HTERT RPE-1 (cell line): ENCODE results near the gene CYBA.
"Not testable (repeated sequence)": the region's sequence is repeated elsewhere in the genome, so short reads cannot be mapped to it uniquely, and the experiment has no call there.

ENCODE experiments used
- in situ Hi-C: fragments of 300-500 bp; cut with MboI; formaldehyde crosslinking; loops from 4 replicates; pipeline ENCODE4 v1.14.3; 2020; ENCODE audit warnings: low sequenced_read_pairs

Gene CYBA

GRCh38 chr16:88614818-88615580 is 35.9 kb downstream of the CYBA start:
- in situ Hi-C loops = no loop called here

DNA sequence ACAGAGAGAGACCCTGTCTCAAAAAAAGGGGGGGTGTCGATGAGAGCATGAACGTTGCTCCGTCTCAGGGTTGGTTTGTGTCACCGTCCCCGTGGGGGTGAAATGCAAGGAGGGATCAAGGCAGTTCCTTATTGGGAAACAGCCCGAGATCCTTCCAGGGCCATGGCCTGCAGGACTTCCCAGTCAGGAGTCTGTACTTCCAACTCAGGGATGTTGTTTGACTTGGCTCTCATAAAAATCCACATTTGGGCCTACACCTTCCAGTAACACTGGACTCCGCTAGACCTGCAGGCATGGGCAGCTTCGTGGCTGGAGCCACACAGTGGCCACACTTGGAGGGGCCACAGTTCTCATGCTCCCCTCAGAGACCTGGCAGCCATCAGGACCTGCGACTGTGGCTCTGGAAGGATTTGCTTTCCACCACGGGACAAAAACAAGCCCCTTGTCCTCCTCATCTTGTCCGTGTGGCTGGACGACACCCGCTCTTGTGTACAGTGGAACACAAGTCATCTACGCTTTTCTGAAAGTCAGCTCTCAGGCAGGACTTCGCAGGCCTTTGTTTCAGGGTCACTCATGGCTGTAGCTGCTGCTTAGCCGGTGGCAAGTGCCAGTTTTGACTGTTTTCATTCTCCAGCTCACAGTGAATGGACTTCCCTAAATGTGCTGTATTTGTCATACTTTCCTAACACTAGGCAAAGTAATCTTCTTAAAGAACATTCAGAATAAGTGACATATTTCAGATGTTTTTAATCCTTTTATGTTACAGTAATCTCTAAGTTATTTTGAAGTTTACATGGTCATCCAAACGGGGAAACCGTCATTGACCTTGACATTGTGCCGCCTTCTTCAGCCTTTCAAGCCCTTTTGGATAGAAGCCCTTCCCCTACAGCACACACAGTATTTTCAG is 36.7 kb downstream of the CYBA start:
- in situ Hi-C loops = no loop called here

DNA sequence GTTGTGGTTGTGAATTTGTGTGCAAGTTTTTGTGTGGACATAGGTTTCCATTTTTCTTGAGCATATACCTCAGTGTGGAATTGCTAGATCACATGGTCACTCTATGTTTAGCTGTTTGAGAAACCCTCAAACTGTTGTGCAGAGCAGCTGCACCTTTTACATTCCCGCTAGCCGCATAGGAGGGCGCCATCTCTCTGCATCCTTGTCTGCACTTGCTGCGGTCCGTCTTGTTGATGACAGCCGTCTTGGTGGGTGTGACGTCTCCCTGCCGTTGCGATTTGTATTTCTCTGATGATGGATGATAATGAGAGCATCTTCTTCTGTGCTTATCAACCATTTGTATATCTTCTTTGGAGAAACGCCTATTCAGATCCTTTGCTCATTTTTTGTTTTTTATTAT is 37.6 kb downstream of the CYBA start:
- in situ Hi-C loops = no loop called here

- in situ Hi-C loops = no loop called here
Observed at GRCh38 chr16:88610909-88611812, 39.7 kb downstream of the CYBA start.

DNA sequence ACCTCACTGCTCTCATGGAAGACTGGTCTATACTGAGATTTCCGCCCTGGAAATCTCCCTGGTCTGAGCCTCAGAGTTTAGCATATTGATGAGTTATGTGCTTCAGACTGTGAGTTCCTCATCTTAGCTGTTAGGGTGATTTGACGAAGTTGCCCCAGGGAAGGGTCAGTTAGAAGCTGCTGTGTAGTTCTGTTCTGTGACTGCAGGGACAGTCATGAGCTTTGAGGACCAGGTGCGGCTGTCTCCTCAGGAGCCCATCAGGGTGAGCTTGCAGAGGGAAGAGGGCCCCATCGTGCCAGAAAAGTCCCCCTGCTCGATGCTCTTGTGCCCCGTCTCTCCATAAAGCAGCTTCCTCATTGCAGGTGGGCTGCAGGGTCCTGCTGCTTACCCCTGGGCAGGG is 40.8 kb downstream of the CYBA start:
- in situ Hi-C loops = no loop called here

DNA sequence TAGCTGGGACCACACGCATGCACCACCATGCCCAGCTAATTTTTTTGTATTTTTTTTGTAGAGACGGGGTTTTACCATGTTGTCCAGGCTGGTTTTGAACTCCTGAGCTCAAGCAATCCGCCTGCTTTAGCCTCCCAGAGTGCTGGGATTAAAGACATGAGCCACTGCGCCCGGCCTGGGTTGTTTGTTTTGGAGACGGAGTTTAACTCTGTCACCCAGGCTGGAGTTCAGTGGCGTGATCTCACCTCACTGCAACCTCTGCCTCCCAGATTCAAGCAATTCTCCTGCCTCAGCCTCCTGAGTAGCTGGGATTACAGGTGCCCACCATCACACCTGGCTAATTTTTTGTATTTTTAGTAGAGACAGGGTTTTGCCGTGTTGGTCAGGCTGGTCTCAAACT is 41.4 kb downstream of the CYBA start:
- in situ Hi-C loops = not testable (repeated sequence)

DNA sequence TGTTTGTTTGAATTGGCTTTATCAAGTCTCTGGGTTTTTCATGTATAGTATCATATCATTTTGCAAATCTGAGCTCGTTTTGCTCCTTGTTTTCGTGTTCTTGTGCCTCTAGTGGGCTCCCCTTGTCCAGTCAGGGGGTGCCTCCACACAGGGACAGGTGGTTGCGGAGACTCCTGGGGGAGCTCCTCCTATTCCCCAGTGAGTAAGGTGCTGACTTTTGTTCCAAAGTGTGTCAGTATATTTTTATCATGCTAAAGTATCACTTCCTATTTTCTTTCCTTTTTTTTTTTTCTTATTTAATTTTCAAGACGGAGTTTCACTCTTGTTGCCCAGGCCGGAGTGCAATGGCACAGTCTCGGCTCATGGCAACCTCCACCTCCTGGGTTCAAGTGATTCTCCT is 42.8 kb downstream of the CYBA start:
- in situ Hi-C loops = no loop called here

DNA sequence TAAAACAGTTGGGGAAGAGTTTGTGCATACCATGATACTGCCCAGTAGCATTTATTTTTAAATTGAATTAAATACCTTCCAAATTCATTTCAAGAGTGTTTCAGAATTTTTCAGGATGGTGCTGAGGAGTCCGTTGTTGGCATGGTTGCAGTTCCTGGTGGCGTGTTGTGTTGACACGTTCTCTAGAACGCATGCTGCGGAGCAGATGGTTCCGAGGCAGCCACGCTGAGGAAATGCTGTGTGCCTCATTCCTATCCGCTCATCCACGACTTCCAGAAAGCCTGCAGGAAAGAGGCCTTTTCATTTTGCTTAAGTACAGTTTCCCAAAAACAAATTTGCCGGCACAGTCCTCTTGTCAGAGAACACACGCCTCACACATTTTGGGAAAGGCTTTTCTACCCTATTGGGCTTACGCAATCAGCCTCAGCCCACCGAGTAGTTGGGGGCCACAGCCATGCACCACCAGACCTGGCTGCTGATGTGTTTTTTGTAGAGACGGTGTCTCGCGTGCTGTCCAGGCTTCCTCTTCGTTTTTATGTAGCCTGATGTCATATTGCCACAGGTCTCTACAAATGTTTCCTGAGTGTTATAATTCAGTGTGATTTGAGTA is 44.6 kb downstream of the CYBA start:
- in situ Hi-C loops = no loop called here

DNA sequence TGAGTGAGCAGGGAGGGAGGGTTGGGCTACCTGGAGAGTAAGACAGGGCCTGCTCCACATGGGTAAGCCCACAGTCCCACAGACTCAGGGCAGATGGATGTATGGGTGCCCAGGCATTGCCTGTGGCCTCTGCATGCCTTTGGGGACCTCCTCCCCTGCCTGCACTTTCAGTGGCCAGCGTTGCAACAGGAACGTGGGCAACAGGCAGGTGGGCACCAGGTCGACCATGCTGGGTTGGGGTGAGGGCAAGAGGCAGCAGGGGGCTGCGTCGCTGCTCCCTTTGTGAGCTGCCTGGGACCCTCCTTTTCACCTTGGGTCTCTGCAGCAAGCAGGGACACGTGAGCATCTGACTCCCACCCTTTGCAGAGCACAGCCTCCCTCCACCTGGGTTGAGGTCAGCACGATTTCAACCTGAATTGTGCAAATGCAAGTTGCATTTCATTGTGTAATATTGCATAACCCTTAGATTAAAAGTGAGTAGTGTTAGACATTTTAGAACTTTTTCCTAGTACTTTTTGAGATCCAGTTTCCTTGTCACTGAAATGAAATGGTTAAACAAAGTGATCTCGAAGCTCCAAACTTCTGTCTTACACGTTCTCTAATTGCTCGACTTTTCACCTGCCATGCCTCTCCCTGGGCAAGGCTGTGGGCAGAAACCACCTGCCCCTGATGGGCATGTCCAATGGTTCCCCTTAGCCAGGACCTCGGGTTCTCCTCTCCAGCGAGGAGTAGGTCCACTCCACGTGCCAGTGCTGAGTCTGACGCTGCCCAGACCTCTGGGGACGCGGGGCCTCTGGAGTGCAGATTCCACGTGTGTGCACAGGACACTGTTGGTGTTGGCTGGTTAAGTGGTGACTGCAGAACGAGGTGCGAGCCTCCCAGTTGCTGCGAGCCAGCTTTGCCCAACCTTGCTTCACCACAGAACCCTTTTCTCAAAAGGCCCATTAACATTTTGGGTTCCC is 45.4 kb downstream of the CYBA start:
- in situ Hi-C loops = no loop called here

DNA sequence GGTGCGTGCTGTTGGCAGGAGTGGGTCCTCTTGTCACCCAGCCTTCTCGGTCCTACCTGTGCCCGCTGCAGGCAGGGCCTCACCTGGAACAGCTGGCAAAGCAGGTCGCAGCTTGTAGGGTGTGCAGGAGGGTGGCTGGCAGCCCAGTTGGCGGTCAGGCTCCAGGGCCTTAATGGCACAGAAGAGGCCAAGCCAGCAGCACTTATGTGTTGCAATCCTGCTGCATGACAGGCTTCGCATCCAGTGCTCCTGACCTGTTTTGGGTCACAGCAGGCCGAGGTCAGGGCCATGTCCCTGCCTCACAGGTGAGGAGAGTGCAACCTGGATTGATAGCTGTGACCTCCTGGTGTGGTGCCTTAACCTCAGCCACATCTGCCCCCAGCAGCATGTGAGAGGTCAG is 48.8 kb downstream of the CYBA start:
- in situ Hi-C loops = no loop called here

DNA sequence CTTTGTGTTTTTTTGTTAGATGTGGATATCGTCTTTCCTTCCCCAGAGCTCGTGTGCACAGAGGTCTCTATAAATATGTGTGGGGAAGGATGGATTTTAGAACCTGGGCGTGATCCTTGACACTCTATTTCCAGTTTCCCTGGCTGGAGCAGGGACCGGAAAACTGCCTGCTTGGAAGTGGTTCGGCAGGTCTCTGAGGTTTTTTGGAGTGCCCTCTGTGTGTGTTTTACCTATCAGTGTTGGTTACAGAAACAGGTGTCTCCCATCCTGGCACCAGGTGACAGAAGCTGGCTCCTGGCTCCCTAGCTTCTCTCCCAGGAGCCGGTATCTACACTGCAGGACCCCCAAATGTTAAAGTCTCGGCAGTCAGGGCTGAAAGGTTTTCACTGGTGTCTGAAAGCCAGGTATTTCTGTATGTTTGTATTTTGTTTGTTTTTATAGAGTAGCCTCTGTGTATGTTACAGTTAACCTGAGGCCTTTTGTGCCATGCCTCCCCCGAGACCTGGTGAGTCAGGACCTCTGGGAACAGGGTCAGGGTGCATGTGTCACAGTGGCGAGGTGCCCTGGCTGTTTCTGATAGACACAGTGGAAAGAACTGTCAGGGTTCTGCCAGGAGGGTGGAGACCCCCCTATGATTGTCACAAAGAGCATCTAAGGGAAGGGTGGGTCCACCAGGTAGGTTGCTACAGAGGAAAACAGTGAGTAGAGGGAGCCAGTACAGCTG is 49.4 kb downstream of the CYBA start:
- in situ Hi-C loops = no loop called here

DNA sequence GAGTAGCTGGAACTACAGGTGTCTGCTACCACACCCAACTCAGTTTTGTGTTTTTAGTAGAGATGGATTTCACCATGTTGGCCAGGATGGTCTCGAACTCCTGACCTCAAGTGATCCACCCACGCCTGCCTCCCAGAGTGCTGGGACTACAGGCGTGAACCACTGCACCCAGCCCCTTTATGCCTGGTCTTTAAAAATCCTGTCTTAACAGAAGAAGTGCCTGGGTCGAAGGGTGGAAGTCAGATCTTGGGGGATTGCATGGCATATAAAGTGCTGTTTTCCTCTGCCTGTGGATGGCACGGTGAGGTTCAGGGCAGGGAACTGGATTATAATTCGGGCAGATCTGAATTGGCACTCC is 50.3 kb downstream of the CYBA start:
- in situ Hi-C loops = no loop called here

DNA sequence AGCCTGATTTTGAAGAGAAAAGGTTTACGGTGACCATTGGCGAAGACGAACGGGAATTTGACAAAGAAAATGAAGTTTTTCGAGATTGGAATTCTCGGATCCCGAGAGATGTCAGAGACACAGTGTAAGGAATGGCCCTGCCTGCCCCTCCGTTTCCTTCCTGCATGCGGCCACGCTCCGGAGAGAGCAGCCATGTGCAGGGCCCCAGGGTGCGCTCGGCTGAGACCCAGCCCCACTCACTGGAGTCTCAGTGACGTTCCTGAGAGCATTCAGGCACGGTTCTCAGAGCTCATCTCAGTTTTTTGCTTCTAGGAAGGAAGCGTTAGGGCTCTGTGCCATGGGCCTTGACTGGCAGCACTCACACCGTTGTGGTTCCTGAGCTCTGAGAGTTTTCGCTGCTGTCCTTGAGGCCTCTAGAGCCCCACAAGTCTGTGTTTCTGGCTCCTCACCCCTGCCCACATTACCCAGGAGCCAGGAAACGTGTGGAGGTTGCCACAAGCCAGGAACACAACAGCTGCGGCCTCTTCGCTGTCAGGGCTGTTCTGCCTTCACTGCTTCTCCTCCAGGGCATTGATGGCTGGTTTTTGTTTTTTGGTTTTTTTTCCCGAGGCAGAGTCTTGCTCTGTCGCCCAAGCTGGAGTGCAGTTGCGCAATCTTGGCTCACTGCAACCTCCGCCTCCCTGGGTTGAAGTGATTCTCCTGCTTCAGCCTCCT is 50.9 kb downstream of the CYBA start:
- in situ Hi-C loops = no loop called here

GRCh38 chr16:88599092-88599733 is 51.6 kb downstream of the CYBA start:
- in situ Hi-C loops = no loop called here

GRCh38 chr16:88597856-88598491 is 52.9 kb downstream of the CYBA start:
- in situ Hi-C loops = no loop called here

GRCh38 chr16:88596483-88596882 is 54.4 kb downstream of the CYBA start:
- in situ Hi-C loops = no loop called here

- in situ Hi-C loops = no loop called here
Observed at GRCh38 chr16:88595921-88596320, 54.9 kb downstream of the CYBA start.
